ENCODE results near the gene C4A.
A peak's percentile ranks its signal among the peaks of the same experiment; 100 is the strongest.
"Not testable (repeated sequence)": the region's sequence is repeated elsewhere in the genome, so short reads cannot be mapped to it uniquely, and the experiment has no call there.

The C4A gene

DNA sequence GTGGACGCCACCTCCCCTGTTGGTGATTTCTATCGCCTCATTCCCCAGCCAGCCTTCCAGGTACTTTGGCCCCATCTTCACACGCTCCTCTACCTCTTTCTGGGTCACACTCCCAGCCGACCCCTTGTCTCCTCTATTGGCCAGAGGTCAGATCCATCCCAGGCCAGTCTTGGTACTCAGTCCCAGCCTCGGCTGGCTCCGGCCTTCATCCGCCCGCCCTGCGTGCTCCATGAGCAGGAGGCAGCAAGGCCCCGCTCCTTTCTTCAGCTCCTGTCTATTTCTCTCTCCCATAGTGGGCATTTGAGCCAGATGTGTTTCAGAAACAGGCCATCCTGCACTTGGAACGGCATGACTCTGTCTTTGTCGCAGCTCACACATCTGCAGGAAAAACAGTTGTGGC lies 20.2 kb upstream of the C4A start:
- DNase-seq, result no peak

DNA sequence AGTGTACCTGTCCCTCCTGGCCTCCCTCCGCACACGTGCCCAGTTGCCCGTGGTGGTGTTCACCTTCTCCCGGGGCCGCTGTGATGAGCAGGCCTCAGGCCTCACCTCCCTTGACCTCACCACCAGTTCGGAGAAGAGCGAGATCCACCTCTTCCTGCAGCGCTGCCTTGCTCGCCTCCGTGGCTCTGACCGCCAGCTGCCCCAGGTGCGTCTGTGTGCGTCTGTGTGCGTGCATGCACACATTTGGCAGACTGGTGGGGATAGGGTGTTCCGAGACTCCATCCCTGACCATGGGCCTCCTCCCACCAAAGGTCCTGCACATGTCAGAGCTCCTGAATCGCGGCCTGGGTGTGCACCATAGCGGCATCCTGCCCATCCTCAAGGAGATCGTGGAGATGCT lies 17.9 kb upstream of the C4A start:
- no peak for DNase-seq

DNA sequence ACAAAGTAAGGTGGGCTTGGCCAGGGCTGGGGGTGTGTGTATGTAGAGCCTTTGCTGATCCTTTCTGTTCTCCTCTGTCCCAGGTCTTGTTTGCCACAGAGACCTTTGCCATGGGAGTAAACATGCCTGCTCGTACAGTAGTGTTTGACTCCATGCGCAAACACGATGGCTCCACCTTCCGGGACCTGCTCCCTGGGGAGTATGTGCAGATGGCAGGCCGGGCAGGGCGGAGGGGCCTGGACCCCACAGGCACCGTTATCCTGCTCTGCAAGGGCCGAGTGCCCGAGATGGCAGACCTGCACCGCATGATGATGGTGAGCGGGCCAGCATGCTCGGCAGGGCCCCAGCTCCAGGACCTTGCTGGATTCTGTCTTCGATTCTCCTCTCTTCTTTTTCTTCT lies 16.2 kb upstream of the C4A start:
- DNase-seq, result no peak

DNA sequence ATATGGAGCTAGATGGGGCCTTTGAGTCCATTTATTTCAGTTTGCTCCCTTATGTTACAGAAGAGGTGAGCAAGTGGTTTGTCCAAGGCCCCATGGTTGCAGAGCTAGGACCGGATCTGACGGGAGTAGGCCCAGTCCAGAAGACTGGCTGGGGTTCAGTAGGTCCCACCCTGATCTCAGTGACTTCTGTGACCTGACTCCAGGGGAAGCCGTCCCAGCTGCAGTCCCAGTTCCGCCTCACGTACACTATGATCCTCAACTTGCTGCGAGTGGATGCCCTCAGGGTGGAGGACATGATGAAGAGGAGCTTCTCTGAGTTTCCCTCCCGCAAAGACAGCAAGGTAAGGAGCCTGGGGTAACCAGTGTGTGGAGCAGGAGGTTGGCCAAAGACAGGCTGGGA lies 15.4 kb upstream of the C4A start:
- no peak for DNase-seq

DNA sequence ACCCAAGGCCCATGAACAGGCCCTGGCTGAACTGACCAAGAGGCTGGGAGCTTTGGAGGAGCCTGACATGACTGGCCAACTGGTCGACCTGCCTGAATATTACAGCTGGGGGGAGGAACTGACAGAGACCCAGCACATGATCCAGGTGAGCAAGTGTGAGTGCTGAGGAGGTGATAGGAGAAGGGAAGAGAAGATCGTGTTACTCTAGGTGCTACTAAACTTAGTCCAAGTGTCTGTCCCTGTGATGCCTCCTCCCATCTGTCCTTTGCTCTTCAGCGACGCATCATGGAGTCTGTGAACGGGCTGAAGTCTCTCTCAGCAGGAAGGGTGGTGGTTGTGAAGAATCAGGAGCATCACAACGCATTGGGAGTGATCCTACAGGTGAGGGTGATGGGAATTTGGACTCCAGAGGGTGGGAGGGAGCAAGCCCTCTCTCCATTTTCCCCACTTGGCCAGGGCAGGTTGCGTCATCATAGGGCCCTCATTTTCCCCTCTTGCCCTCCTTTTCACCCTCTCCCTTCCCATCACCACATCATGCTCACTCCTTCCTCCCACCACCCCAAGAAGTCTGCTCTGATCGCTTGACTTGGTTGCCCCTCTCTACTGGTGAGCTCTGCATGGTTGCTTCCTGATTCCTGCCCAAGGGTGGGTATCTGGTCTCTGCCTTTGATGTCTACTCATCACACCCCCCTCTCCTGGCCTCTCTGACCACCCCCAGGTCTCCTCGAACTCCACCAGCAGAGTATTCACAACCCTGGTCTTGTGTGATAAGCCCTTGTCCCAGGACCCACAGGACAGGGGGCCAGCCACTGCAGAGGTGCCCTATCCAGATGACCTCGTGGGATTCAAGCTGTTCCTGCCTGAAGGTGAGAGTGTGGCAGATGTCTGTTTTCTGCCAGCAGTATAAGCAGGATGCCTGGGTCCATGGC lies 14.6 kb upstream of the C4A start:
- no peak for DNase-seq

DNA sequence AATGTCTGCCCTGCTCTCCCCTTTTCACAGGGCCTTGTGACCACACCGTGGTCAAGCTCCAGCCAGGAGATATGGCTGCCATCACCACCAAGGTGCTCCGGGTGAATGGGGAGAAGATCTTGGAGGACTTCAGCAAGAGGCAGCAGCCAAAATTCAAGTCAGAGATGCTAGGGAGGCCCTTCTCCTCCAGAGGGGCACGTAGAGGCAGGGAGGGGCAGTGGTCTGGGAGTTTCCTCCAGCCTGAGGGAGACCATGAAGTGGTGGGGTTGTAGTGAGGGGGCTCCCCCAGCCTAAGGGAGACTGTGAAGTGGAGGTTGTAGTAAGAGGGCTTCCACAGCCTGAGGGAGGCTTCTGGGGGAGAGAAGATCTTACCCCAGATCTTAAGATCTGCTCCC lies 13.9 kb upstream of the C4A start:
- no peak for DNase-seq

DNA sequence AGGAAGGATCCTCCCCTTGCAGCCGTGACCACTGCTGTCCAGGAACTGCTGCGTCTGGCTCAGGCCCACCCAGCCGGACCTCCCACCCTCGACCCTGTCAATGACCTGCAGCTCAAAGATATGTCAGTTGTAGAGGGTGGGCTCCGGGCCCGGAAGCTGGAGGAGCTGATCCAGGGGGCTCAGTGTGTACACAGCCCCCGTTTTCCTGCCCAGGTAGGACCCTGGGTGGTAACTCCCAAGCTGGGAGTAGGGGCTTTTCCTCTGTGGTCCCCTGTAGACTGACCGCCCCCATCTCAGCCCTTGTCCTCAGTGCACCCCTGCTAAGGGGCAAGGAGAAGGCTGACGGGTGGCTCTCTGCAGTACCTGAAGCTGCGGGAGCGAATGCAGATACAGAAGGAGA lies 13.5 kb upstream of the C4A start:
- no peak for DNase-seq

DNA sequence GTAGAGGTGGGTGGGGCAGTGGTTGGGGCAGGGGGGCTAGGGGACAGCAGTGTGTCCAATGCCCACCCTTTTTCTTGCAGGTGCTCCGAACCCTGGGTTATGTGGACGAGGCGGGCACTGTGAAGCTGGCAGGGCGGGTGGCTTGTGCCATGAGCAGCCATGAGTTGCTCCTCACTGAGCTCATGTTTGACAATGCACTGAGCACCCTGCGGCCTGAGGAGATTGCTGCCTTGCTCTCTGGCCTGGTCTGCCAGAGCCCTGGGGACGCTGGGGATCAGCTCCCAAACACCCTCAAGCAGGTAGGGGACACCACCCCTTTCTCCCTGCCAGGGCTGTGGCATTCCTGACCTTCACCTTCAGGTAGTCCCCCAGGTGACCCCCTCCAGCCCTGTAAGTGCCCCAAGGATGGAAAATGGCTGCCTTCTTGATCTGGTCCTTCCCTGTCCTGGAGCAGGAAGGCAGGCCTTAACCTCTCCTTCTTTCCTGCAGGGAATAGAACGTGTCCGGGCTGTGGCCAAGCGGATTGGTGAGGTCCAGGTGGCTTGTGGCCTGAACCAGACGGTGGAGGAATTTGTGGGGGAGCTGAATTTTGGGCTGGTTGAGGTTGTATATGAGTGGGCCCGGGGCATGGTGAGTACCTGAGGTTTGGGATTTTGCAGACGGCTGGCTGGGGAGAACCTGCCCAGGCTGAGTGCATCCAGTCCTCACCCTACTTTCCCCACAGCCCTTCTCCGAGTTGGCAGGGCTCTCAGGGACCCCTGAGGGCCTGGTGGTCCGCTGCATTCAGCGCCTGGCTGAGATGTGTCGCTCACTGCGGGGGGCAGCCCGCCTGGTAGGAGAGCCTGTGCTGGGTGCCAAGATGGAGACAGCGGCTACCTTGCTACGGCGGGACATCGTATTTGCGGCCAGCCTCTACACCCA lies 12.8 kb upstream of the C4A start:
- DNase-seq, result no peak

DNA sequence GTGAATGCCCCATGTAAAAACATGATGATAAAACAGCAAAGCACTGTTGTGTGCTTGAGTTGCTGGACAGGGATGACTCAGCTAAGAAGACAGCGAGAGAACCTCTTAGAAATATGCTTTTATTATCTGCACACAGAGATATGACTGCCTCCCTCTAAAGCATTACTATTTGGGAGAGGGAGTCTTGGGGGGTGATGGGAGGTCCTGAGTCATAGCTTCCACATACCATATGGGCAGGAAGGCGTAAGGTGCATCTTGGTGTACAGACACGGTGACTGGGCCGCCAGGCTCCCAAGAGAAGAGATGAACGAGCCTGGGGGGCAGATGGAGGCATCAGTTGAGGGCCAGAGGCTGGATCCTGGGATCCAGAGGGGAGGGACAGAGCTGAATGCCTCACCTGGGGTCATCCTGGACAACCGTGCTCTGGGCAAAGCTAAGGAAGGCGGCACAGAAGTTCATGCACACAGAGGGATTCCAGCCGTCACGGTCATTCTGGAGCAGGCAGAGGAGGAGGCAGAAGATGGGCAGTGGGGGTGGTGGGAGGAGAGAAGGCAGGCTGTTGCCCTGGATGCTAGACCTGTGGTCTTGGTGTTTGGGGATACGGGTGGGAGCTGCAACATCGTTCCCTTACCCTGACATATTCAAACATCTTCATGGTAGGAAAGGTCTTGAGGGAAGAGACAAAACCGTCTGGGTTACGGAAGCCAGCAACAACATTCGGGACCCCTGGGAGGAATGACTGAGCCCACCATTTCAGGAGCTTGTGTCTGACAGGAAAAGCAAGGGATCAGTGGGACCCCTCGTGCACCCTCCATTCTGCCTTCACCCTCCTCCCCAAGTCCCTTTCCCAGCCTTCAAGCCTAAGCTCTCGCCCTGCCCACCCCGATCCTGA lies 11.9 kb upstream of the C4A start:
- DNase-seq, result no peak

DNA sequence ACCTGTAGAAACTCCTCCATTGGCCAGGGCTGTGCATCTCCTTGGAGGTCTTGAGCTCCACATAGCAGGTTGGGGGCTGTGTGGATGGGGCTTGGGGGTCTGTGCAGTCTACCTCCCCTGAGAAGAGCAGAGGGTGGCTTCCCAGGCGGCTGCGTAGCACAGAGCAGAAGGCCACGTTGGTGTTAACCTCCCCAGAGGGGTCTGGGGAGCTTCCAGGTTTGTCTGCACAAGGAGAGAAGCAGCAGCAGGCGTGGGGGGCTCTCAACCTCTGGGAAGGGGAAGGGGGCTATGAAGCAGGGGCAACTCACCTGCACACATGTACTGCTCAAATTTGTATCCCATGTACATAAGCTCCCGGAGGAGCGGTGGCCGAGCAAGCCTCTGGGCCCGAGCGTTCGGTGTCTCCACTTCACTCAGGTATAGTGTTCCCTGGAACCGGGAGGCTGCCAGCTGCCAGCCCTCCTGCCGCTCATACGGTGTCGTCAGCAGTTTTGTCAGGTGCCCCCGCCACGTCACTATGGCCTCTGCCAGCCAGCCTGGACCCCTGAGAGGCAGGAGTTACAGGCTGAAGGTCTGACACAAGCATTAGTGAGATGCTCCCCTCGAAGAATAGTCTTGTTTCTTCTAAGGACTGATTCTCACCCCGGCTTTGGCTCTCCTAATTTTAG lies 11.1 kb upstream of the C4A start:
- peak; percentile 42 for DNase-seq

DNA sequence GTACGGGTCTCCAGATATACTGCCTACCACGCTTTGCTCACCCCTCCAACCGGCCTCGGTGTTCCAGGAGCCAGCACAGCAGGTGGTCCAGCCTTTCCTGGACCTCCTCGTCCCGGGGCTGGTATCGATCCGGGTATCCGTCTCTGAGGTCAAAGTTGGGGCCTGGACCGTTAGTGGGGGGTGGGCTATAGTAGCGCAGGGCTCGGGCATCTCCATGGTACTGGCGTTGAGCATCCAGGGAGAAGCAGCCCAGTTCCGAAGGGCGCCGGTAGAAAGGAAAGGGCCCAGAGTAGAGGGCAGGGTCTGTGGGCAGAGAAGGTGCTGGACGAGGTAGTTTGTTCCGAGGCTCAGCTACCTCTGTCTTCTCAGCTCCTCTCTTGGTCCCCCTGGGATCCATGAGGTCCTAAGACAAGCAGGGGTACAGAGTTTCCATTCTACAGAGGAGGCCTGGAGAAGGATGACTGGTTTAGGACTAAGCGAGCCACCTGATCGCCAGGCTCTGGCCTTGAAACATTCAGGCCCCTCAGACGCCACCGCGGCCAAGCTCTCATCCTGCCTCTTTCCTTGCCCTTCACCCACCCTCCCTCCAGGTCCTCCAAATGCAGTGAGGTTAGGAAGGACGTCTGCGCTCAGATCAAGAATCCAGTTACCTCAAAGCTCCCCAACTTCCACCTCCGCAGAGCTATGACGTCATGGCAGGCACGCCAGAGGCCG lies 10.4 kb upstream of the C4A start:
- peak; percentile 34 for DNase-seq

DNA sequence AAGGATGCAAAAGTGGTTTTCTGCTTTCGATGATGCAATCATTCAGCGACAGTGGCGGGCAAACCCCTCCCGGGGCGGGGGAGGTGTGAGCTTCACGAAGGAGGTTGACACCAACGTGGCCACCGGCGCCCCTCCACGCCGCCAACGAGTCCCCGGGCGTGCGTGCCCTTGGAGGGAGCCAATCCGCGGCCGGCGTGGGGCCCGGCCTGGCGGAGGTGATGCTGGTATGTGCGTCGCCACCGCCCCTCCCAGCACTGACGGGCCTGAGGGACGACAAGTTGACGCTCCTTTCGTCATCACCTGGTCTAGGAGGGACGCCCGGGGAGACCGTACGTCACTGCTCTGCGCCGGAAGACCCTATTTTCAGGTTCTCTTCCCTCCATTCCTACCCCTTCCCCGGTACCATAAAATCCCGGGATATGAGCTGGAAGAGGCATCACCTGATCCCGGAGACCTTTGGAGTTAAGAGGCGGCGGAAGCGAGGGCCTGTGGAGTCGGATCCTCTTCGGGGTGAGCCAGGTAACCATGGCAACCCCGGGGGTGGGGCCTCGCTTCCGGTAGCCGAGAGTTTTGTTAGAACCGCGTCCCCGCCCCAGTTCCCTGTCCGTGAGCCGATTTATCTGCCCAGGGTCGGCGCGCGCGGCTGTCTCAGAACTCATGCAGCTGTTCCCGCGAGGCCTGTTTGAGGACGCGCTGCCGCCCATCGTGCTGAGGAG lies 9.7 kb upstream of the C4A start, which contains the start of gene DXO:
Gene DXO (minus strand): TSS at position 146 of the 716 bp plus-strand sequence. CDS start 463 bp downstream, outside the sequence.
- peak; percentile 98 for DNase-seq

DNA sequence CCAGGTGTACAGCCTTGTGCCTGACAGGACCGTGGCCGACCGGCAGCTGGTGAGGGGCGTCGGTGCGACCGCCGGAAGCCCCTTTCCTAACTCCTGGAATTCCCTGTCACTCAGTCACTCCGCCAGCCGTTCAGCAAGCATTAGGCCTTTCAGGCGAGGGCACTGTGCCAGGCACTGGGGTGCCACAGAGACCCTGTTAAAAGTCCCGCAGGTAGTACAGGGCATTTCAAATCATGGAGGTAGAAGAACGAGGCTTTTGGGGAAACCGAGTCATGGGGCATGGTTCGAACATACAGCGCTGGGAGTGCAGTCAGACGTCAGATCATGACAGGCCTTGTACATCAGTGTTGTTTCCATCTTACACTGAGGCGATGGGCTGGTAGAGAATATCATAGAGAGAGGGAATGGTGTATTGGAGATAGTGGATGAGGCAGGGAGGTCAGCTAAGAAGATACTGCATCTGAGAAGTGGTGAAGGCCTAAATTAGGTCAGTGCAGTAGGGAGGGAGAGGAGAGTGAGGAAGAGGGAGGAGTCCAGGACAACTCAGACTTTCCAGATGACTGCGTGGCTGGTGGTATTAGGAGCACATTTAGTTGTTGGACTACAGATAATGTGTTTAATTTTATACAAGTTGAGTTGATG lies 9.0 kb upstream of the C4A start:
- no peak for DNase-seq

DNA sequence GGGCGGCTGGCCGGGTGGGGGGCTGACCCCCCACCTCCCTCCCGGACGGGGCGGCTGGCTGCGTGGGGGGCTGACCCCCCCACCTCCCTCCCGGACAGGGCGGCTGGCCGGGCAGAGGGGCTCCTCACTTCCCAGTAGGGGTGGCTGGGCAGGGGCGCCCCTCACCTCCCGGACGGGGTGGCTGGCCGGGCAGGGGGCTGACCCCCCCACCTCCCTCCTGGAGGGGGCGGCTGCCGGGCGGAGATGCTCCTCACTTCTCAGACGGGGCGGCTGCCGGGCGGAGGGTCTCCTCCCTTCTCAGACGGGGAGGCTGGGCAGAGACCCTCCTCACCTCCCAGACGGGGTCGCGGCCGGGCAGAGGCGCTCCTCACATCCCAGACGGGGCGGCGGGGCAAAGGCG lies 5.8 kb upstream of the C4A start:
- not testable (repeated sequence) for DNase-seq

DNA sequence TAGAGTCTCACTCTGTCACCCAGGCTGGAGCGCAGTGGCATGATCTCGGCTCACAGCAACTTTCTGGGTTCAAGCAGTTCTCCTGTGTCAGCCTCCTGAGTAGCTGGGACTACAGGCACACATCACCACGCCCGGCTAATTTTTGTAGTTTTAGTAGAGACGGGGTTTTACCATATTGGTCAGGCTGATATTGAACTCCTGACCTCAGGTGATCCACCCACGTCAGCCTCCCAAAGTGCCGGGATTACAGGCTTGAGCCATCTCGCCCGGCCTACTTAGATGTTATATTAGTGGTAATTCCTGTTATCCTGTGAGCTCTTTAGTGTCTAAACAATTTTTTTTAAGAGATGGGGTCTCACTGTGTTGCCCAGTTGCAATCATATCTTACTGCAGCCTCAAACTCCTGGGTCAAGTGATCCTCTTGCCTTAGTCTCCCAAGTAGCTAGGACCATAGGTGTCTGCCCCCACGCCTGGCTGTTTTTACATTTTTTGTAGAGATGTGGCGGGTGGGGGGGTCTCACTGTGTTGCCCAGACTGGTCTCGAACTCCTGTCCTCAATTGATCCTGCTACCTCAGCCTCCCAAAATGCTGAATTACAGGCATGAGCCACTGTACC lies 3.9 kb upstream of the C4A start:
- DNase-seq, result no peak

DNA sequence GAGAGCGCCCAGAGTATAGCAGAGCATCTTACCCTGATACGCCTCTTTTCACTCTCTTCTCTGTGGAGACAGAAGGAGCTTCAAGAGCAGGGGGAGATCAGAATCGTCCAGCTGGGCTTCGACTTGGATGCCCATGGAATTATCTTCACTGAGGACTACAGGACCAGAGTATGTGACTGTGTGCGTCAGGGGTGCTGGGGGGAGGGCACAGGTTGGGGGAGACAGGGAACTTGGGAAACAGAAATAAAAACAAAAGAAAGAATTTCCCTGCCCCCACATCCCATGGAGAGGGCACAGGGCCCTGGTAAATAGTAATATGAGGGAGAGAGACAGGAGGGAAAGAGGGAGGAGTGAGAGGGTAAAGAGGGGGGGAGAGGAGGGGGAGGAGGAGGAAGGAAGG lies 3.0 kb upstream of the C4A start:
- no peak for DNase-seq

DNA sequence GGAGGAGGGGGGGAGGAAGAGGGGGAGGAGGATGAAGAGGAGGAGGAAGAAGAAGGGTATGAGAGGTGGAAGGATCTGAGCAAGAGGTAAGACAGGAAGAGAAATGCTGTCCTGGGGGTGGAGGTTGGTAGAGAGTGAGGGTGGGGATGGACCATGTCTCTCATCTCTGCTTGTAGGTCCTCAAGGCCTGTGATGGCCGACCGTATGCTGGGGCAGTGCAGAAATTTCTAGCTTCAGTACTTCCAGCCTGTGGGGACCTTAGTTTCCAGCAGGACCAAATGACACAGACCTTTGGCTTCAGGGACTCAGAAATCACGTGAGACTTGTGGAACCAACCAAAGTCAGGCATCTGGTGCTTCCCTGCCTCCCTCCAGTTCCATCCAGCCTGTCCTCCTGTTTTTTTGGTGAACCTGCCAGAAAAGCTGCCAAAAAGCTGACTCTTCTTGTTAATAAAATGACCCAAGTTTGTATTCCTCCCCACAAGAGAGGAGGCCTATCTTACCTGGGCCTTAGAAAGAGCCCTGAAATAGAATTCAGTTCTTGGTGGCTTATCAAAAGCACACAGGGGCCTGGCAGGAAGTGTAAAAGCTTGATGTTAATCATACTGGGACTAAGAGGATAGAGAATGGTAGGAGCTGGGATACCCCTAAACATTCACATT lies 2.5 kb upstream of the C4A start:
- no peak for DNase-seq

DNA sequence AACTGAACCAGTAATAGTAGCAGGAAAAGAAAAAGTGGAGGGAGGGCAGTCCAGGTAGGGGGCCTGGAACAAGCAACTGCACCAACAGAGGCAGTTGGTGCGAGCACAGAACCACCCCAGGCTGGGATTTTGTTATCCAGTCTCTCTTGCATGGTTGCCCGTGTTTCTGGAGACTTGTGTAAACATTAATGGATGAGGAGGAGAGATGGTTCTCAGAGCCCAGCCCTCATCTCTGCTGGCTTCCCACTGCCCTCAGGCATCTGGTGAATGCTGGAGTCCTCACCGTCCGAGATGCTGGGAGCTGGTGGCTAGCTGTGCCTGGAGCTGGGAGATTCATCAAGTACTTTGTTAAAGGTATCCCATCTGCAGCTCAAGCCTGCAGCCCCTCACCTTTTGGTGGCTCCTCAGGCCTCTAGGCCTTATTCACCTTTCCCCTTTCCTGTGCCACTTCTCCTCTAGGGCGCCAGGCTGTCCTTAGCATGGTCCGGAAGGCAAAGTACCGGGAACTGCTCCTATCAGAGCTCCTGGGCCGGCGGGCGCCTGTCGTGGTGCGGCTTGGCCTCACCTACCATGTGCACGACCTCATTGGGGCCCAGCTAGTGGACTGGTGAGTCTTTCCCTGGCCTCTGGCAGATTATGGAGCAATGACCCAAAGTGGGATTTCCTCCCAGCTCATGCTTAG lies 1.5 kb upstream of the C4A start:
- DNase-seq, result not testable (repeated sequence)

DNA sequence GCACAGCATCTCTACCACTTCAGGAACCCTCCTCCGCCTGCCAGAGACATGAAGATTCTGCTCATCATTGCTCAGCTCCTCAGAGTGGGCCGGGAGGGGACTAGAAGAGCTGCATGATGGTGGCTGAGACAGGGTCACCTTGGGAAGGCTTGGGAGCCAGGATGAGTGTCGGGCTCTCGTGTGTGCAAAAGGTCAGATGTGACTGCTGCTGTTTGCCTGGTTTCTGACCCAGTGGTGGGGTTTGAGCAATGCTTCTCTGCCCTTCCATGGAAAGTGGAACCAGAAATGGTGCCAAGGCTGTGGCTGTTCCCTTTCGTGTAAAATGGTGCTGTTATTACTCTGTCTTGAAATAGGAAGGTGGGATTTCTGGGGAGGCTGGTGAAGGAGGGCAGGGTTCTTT lies 859 bp upstream of the C4A start:
- DNase-seq, result not testable (repeated sequence)
